ENCODE data around the gene COL10A1. TPM values are rescaled to one million over a fixed set of nuclear protein-coding genes. Genes with fewer than 3 reads are reported as not detected.

Gene COL10A1
- total RNA-seq, 1 donor from 2014 or later: not detected

DNA sequence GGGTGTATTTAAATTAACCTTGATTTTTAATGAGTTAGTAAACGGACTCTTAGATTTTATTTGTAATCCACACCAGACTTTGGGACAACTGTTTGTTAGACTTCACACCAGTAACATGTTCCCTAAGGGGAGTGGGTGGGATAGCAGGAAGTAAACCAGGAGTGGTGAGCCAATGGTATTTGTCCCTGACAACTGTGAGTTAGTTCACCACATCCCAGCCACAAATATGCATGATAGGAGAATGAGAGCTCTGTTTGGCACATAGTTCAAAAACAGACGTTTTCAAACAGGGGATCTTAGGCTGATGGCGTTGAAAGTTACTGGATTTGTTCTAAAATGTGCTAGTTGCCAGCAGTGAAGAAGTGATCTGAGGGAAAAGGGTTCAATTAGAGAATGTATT, 18.7 kb upstream of the COL10A1 start:
- Histone ChIP-seq H3K4me2 (ENCODE audit: low read length) (peak overlapping the region; percentile 52), H3K9me3 (ENCODE audit: insufficient read depth, low read depth, low read length) (no peaks in the 10 kb centered on the region), H3K27me3 (ENCODE audit: insufficient read depth, low read length) (no peaks in the 10 kb centered on the region), H2AFZ (ENCODE audit: low read depth, low read length) (no peak overlapping the region), H3K36me3 (ENCODE audit: insufficient read depth, low read length) (no peaks in the 10 kb centered on the region), H3K4me3 (ENCODE audit: insufficient read depth, low read depth, low read length) (no peak overlapping the region), H3K4me1 (ENCODE audit: insufficient read depth, low read length) (peaks cover 17% of the 10 kb centered on the region), H3K79me2 (ENCODE audit: insufficient read depth, low read length) (no peaks in the 10 kb centered on the region), H3K27ac (ENCODE audit: low read depth, low read length) (peak overlapping the region; percentile 35), H3K9ac (ENCODE audit: low read length) (peak overlapping the region; percentile 25), H4K20me1 (ENCODE audit: insufficient read depth, low read length) (no peaks in the 10 kb centered on the region)
- peak overlapping the region; percentile 42 for H3K27ac Mint-ChIP-seq (ENCODE audit: unreplicated experiment)
- H3K36me3 Mint-ChIP-seq (ENCODE audit: low read depth, unreplicated experiment): no peaks in the 10 kb centered on the region
- TF ChIP-seq, protein P1, sequence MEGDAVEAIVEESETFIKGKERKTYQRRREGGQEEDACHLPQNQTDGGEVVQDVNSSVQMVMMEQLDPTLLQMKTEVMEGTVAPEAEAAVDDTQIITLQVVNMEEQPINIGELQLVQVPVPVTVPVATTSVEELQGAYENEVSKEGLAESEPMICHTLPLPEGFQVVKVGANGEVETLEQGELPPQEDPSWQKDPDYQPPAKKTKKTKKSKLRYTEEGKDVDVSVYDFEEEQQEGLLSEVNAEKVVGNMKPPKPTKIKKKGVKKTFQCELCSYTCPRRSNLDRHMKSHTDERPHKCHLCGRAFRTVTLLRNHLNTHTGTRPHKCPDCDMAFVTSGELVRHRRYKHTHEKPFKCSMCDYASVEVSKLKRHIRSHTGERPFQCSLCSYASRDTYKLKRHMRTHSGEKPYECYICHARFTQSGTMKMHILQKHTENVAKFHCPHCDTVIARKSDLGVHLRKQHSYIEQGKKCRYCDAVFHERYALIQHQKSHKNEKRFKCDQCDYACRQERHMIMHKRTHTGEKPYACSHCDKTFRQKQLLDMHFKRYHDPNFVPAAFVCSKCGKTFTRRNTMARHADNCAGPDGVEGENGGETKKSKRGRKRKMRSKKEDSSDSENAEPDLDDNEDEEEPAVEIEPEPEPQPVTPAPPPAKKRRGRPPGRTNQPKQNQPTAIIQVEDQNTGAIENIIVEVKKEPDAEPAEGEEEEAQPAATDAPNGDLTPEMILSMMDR (IDR thresholded peaks at IDR 0.05; ENCODE audit: insufficient read depth, low read depth, low read length): no peak
- no peak for TF ChIP-seq EZH2 (IDR thresholded peaks at IDR 0.05; ENCODE audit: insufficient read depth, low read length)
- H3K4me3 Mint-ChIP-seq (ENCODE audit: unreplicated experiment): peak overlapping the region; percentile 4
- no peaks in the 10 kb centered on the region for H3K9me3 Mint-ChIP-seq (ENCODE audit: unreplicated experiment)
- peak; percentile 96 for FAIRE-seq
- H3K4me1 Mint-ChIP-seq (ENCODE audit: low read depth, unreplicated experiment): peaks cover 21% of the 10 kb centered on the region
- DNase-seq (ENCODE audit: low read depth): peak; percentile 96
- H3K27me3 Mint-ChIP-seq (ENCODE audit: low read depth, unreplicated experiment): no peaks in the 10 kb centered on the region

DNA sequence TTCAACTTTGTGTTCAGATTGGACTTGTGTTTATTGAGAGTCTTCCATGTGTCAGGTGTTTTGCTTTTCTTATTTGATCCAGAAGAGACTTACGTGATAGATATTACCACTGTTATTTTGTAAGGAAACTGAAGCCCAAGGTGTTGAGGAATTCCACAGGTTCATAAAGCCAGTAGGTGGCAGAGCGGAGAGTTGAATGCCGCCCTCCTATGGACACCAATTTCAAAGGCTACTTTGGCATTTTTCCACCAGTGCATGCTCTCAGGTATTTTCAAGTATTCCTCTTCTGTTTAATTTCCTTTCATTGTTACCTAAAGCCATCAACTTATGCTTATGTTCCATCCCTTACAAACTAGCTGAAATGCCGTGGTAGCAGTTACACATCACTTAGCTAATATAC, 14.0 kb upstream of the COL10A1 start:
- H3K36me3 Mint-ChIP-seq (ENCODE audit: low read depth, unreplicated experiment): peaks cover 2% of the 10 kb centered on the region
- Histone ChIP-seq H3K4me1 (ENCODE audit: insufficient read depth, low read length) (peaks cover 5% of the 10 kb centered on the region), H3K4me2 (ENCODE audit: low read length) (no peak overlapping the region), H3K4me3 (ENCODE audit: insufficient read depth, low read depth, low read length) (no peak overlapping the region), H2AFZ (ENCODE audit: low read depth, low read length) (no peak overlapping the region), H3K79me2 (ENCODE audit: insufficient read depth, low read length) (no peaks in the 10 kb centered on the region), H3K27me3 (ENCODE audit: insufficient read depth, low read length) (no peaks in the 10 kb centered on the region), H3K27ac (ENCODE audit: low read depth, low read length) (no peak overlapping the region), H3K9me3 (ENCODE audit: insufficient read depth, low read depth, low read length) (no peaks in the 10 kb centered on the region), H3K9ac (ENCODE audit: low read length) (no peak overlapping the region), H3K36me3 (ENCODE audit: insufficient read depth, low read length) (no peaks in the 10 kb centered on the region), H4K20me1 (ENCODE audit: insufficient read depth, low read length) (no peaks in the 10 kb centered on the region)
- no peak overlapping the region for H3K4me3 Mint-ChIP-seq (ENCODE audit: unreplicated experiment)
- peaks cover 11% of the 10 kb centered on the region for H3K4me1 Mint-ChIP-seq (ENCODE audit: low read depth, unreplicated experiment)
- FAIRE-seq (no peak), DNase-seq (ENCODE audit: low read depth) (no peak)
- no peaks in the 10 kb centered on the region for H3K9me3 Mint-ChIP-seq (ENCODE audit: unreplicated experiment)
- no peak for TF ChIP-seq EZH2 (IDR thresholded peaks at IDR 0.05; ENCODE audit: insufficient read depth, low read length)
- TF ChIP-seq, protein P1 (IDR thresholded peaks at IDR 0.05; ENCODE audit: insufficient read depth, low read depth, low read length): no peak
- H3K27me3 Mint-ChIP-seq (ENCODE audit: low read depth, unreplicated experiment): no peaks in the 10 kb centered on the region
- no peak overlapping the region for H3K27ac Mint-ChIP-seq (ENCODE audit: unreplicated experiment)

DNA sequence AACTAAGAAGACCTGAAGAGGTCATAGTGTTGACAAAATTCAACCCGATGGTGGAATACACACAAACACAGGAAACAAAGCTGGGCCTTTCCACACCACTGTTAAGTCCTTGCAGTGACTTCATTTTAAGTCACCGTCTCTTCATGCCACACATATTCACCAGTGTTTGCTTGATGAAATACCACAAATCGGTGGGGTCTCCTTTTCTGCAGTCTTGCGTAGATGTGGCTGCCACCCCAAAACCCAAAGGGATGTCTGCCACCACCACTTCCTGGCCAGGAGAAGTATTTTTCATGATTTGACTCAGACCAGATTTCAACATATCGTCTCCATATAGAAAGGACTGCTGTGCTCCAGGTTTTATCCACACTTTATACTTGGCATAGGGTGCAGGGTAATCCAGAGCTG, 11.0 kb upstream of the COL10A1 start:
- Histone ChIP-seq H3K36me3 (ENCODE audit: insufficient read depth, low read length) (no peaks in the 10 kb centered on the region), H3K4me3 (ENCODE audit: insufficient read depth, low read depth, low read length) (no peak overlapping the region), H3K79me2 (ENCODE audit: insufficient read depth, low read length) (no peaks in the 10 kb centered on the region), H2AFZ (ENCODE audit: low read depth, low read length) (no peak overlapping the region), H3K27ac (ENCODE audit: low read depth, low read length) (no peak overlapping the region), H3K9me3 (ENCODE audit: insufficient read depth, low read depth, low read length) (no peaks in the 10 kb centered on the region), H4K20me1 (ENCODE audit: insufficient read depth, low read length) (no peaks in the 10 kb centered on the region), H3K9ac (ENCODE audit: low read length) (no peak overlapping the region), H3K27me3 (ENCODE audit: insufficient read depth, low read length) (no peaks in the 10 kb centered on the region), H3K4me1 (ENCODE audit: insufficient read depth, low read length) (no peaks in the 10 kb centered on the region), H3K4me2 (ENCODE audit: low read length) (no peak overlapping the region)
- TF ChIP-seq, protein P1 (IDR thresholded peaks at IDR 0.05; ENCODE audit: insufficient read depth, low read depth, low read length): no peak
- TF ChIP-seq EZH2 (IDR thresholded peaks at IDR 0.05; ENCODE audit: insufficient read depth, low read length): no peak
- FAIRE-seq (no peak), DNase-seq (ENCODE audit: low read depth) (peak; percentile 48)
- H3K9me3 Mint-ChIP-seq (ENCODE audit: unreplicated experiment): no peaks in the 10 kb centered on the region
- peaks cover 4% of the 10 kb centered on the region for H3K4me1 Mint-ChIP-seq (ENCODE audit: low read depth, unreplicated experiment)
- H3K4me3 Mint-ChIP-seq (ENCODE audit: unreplicated experiment): no peak overlapping the region
- H3K36me3 Mint-ChIP-seq (ENCODE audit: low read depth, unreplicated experiment): peaks cover 6% of the 10 kb centered on the region
- no peaks in the 10 kb centered on the region for H3K27me3 Mint-ChIP-seq (ENCODE audit: low read depth, unreplicated experiment)
- no peak overlapping the region for H3K27ac Mint-ChIP-seq (ENCODE audit: unreplicated experiment)

Measured in astrocyte (in vitro differentiated cells and primary cell).